ENCODE data around the gene GARIN5B.

DNA sequence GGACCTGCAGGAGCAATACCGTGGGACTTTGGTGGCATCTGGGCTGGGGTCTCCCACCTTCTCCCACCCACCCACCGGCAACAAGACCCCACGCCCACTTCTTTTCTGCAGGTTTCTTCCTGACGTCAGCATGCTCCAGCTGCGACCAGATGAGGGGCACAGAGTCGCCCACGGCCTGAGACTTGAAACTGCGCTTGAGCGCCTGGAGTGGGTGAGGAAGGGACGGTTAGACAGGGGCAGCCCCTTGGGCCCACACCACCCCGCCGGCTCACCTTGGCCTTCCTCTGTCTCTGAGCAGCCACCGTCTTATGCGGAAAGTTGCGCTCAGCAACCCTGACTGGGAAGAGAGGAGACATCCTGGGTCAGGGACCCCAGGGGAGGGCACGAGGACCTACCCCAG, 2.2 kb downstream of the GARIN5B start:
- no peak for TF ChIP-seq POLR2A (IDR thresholded peaks at IDR 0.05; ENCODE audit: low read depth, low read length)
- TF ChIP-seq TAF1 (IDR thresholded peaks at IDR 0.05; ENCODE audit: borderline replicate concordance, low read depth, low read length) = no peak

Data from GM12892 (cell line).